Osteocyte (in vitro differentiated cells): Measurements from ENCODE around the gene NKIRAS1. TPM values are rescaled to one million over a fixed set of nuclear protein-coding genes. Genes with fewer than 3 reads are reported as not detected.
A peak's percentile ranks its signal among the peaks of the same experiment; 100 is the strongest.

Source experiments
- DNase-seq: peaks from one replicate; pipeline ENCODE4 v3.0.0; 2021; ENCODE audit warnings: mixed read lengths; ENCODE audit not compliant: unreplicated experiment; ENCODE audit errors: extremely low spot score
- H3K27ac Mint-ChIP-seq: one replicate; pipeline ENCODE4 v1.8.0; 2021; ENCODE audit warnings: mild to moderate bottlenecking, mixed read lengths; ENCODE audit not compliant: unreplicated experiment
- H3K27me3 Mint-ChIP-seq: one replicate; pipeline ENCODE4 v1.8.0; 2021; ENCODE audit warnings: mixed read lengths; ENCODE audit not compliant: unreplicated experiment
- H3K36me3 Mint-ChIP-seq: one replicate; pipeline ENCODE4 v1.8.0; 2021; ENCODE audit warnings: mixed read lengths; ENCODE audit not compliant: unreplicated experiment
- H3K4me1 Mint-ChIP-seq: one replicate; pipeline ENCODE4 v1.8.0; 2021; ENCODE audit warnings: mixed read lengths; ENCODE audit not compliant: unreplicated experiment
- H3K4me3 Mint-ChIP-seq: one replicate; pipeline ENCODE4 v1.8.0; 2021; ENCODE audit warnings: mild to moderate bottlenecking, moderate library complexity, mixed read lengths; ENCODE audit not compliant: unreplicated experiment
- H3K9me3 Mint-ChIP-seq: one replicate; pipeline ENCODE4 v1.8.0; 2021; ENCODE audit warnings: mixed read lengths; ENCODE audit not compliant: unreplicated experiment
- CTCF ChIP-seq: fragments of 200-600 bp; sonication (generic); IDR thresholded peaks from 2 replicates; pipeline ENCODE4 v1.5.0; 2021; ENCODE audit warnings: antibody characterized with exemption, mild to moderate bottlenecking, moderate library complexity
- total RNA-seq: library from RNA; stranded (reverse); gene quantifications from 2 replicates; pipeline ENCODE4 v1.2.1, GENCODE V29; 2021

The NKIRAS1 gene
- total RNA-seq, 1 donor from 2014 or later = 13.1 TPM

- H3K27ac Mint-ChIP-seq = no peak overlapping the region
- no peak for TF ChIP-seq CTCF
- no peaks in the 10 kb centered on the region for H3K27me3 Mint-ChIP-seq
- H3K9me3 Mint-ChIP-seq = no peaks in the 10 kb centered on the region
- H3K36me3 Mint-ChIP-seq = peaks cover 37% of the 10 kb centered on the region
- H3K4me3 Mint-ChIP-seq = no peak overlapping the region
- no peak for DNase-seq
- H3K4me1 Mint-ChIP-seq = peaks cover 35% of the 10 kb centered on the region
Observed at GRCh38 chr3:23961066-23961465, 44.3 kb upstream of the NKIRAS1 start.

- no peak overlapping the region for H3K27ac Mint-ChIP-seq
- no peaks in the 10 kb centered on the region for H3K9me3 Mint-ChIP-seq
- no peak overlapping the region for H3K4me3 Mint-ChIP-seq
- TF ChIP-seq CTCF = no peak
- H3K36me3 Mint-ChIP-seq = peaks cover 40% of the 10 kb centered on the region
- H3K27me3 Mint-ChIP-seq = no peaks in the 10 kb centered on the region
- peaks cover 31% of the 10 kb centered on the region for H3K4me1 Mint-ChIP-seq
- no peak for DNase-seq
Observed at GRCh38 chr3:23960649-23961048, 43.9 kb upstream of the NKIRAS1 start.

- no peaks in the 10 kb centered on the region for H3K27me3 Mint-ChIP-seq
- H3K36me3 Mint-ChIP-seq = peaks cover 45% of the 10 kb centered on the region
- no peak for TF ChIP-seq CTCF
- peak overlapping the region; percentile 78 for H3K27ac Mint-ChIP-seq
- H3K9me3 Mint-ChIP-seq = no peaks in the 10 kb centered on the region
- DNase-seq = no peak
- H3K4me1 Mint-ChIP-seq = peaks cover 24% of the 10 kb centered on the region
- H3K4me3 Mint-ChIP-seq = no peak overlapping the region
Observed at GRCh38 chr3:23959135-23959900, 42.5 kb upstream of the NKIRAS1 start.

- TF ChIP-seq CTCF = no peak
- H3K27me3 Mint-ChIP-seq = no peaks in the 10 kb centered on the region
Observed at GRCh38 chr3:23956701-23957100, 39.9 kb upstream of the NKIRAS1 start.

GRCh38 chr3:23954144-23954543 is 37.4 kb upstream of the NKIRAS1 start:
- Mint-ChIP-seq H3K9me3 (no peaks in the 10 kb centered on the region), H3K4me3 (no peak overlapping the region), H3K27me3 (no peaks in the 10 kb centered on the region), H3K4me1 (peaks cover 40% of the 10 kb centered on the region), H3K36me3 (peaks cover 21% of the 10 kb centered on the region), H3K27ac (no peak overlapping the region)
- no peak for TF ChIP-seq CTCF
- DNase-seq = no peak

More at GRCh38 chr3:23956701-23957100, 39.9 kb upstream of the NKIRAS1 start:
- no peak for DNase-seq
- Mint-ChIP-seq H3K4me1 (peaks cover 27% of the 10 kb centered on the region), H3K27ac (no peak overlapping the region), H3K36me3 (peaks cover 26% of the 10 kb centered on the region), H3K4me3 (no peak overlapping the region), H3K9me3 (no peaks in the 10 kb centered on the region)
